ENCODE data around the gene CEP57.

GRCh38 chr11:95850137-95850536, 59.8 kb downstream of the CEP57 start:
- TF ChIP-seq EZH2 (IDR thresholded peaks at IDR 0.05) (no peak), POLR2AphosphoS5 (IDR thresholded peaks at IDR 0.05; ENCODE audit: borderline replicate concordance, low read depth, low read length) (no peak)

Data from SK-N-MC (cell line).